A673 (cell line): Measurements from ENCODE around the gene MAPKAPK2. TPM values are rescaled to one million over a fixed set of nuclear protein-coding genes. Genes with fewer than 3 reads are reported as not detected.

Experiments used
- BruUV-seq: library from RNA; stranded (reverse); fragments of 400-500 nt; replicated peaks from 2 replicates; lab custom pipeline; 2021; lab: Mats Ljungman, UMichigan
- CTCF ChIA-PET: fragments of 300-600 bp; sonication (Branson Sonifier 250); formaldehyde crosslinking; loops from one replicate; lab custom pipeline; 2022; ENCODE audit warnings: antibody characterized with exemption; lab: Charles Lee
- POLR2A ChIA-PET: fragments of 300-600 bp; sonication (Branson Sonifier 250); formaldehyde crosslinking; loops from one replicate; lab custom pipeline; 2022; ENCODE audit warnings: antibody characterized with exemption; ENCODE audit not compliant: low non-redundant PET; lab: Charles Lee
- DNase-seq: peaks from one replicate; pipeline ENCODE4 v3.0.0-alpha.2; 2015; ENCODE audit warnings: low spot score
- H3K27ac ChIP-seq: fragments of 200-600 bp; sonication (generic); 2 replicates; pipeline ENCODE4 v1.5.1; 2016; ENCODE audit warnings: mixed run types, low read depth, mild to moderate bottlenecking, mixed read lengths, antibody characterized with exemption, low read length; ENCODE audit not compliant: poor library complexity, severe bottlenecking
- H3K27me3 ChIP-seq: fragments of 200-600 bp; sonication (generic); replicated peaks from 2 replicates; pipeline ENCODE4 v1.6.1; 2017; ENCODE audit warnings: mixed run types, low read depth, mild to moderate bottlenecking, mixed read lengths, antibody characterized with exemption, low read length; ENCODE audit not compliant: insufficient read depth, poor library complexity
- H3K36me3 ChIP-seq: fragments of 200-600 bp; sonication (generic); 2 replicates; pipeline ENCODE4 v1.6.1; 2016; ENCODE audit warnings: mixed run types, mild to moderate bottlenecking, mixed read lengths, antibody characterized with exemption, low read length; ENCODE audit not compliant: insufficient read depth, poor library complexity, severe bottlenecking
- H3K4me1 ChIP-seq: fragments of 200-600 bp; sonication (generic); 2 replicates; pipeline ENCODE4 v1.6.1; 2017; ENCODE audit warnings: mixed run types, mild to moderate bottlenecking, mixed read lengths, antibody characterized with exemption, low read length; ENCODE audit not compliant: insufficient read depth, poor library complexity, severe bottlenecking
- H3K4me3 ChIP-seq: fragments of 200-600 bp; sonication (generic); 2 replicates; pipeline ENCODE4 v1.5.1; 2016; ENCODE audit warnings: low read depth, mixed run types, mild to moderate bottlenecking, mixed read lengths, low read length; ENCODE audit not compliant: poor library complexity, severe bottlenecking
- H3K9me3 ChIP-seq: fragments of 200-600 bp; sonication (generic); 2 replicates; pipeline ENCODE4 v1.6.1; 2016; ENCODE audit warnings: mixed run types, low read depth, mild to moderate bottlenecking, mixed read lengths, antibody characterized with exemption, low read length; ENCODE audit not compliant: poor library complexity, severe bottlenecking
- EZH2 ChIP-seq: fragments of 200-600 bp; sonication (generic); IDR thresholded peaks from 2 replicates; pipeline ENCODE4 v1.6.1; 2017; ENCODE audit warnings: borderline replicate concordance, low read depth, mild to moderate bottlenecking, mixed read lengths, antibody characterized with exemption, low read length; ENCODE audit not compliant: poor library complexity, severe bottlenecking
- intact Hi-C: fragments of 100-400 bp; cut with micrococcal nuclease; formaldehyde crosslinking; loops from one replicate; pipeline ENCODE4 v1.10.0; 2022; ENCODE audit not compliant: unreplicated experiment
- total RNA-seq: library from RNA; stranded (reverse); gene quantifications from 2 replicates; pipeline ENCODE4 v1.2.3, GENCODE V29; 2021
- TF ChIP-seq, protein P1 (sequence below): fragments of 300-800, 200-600 bp; sonication (generic); conservative IDR thresholded peaks from 2 replicates; pipeline ENCODE4 v1.5.1; 2017; ENCODE audit warnings: low read depth, mild to moderate bottlenecking, antibody characterized with exemption, low read length, moderate library complexity, mixed read lengths

Gene MAPKAPK2
- total RNA-seq, 1 experiment from 2014 or later = 39.2 TPM

- peaks cover 4% of the 10 kb centered on the region for H3K36me3 ChIP-seq
- no TSS peak for BruUV-seq
- CTCF ChIA-PET = interaction anchor here (0.9 kb wide), 1 partner anchor 18 kb away, joined by 3 read pairs; the partner anchor contains the start of gene DYRK3
- no peak overlapping the region for H3K4me3 ChIP-seq
- intact Hi-C loops = no loop called here
- H3K27ac ChIP-seq = no peak overlapping the region
- TF ChIP-seq EZH2 = no peak
- TF ChIP-seq, protein P1, sequence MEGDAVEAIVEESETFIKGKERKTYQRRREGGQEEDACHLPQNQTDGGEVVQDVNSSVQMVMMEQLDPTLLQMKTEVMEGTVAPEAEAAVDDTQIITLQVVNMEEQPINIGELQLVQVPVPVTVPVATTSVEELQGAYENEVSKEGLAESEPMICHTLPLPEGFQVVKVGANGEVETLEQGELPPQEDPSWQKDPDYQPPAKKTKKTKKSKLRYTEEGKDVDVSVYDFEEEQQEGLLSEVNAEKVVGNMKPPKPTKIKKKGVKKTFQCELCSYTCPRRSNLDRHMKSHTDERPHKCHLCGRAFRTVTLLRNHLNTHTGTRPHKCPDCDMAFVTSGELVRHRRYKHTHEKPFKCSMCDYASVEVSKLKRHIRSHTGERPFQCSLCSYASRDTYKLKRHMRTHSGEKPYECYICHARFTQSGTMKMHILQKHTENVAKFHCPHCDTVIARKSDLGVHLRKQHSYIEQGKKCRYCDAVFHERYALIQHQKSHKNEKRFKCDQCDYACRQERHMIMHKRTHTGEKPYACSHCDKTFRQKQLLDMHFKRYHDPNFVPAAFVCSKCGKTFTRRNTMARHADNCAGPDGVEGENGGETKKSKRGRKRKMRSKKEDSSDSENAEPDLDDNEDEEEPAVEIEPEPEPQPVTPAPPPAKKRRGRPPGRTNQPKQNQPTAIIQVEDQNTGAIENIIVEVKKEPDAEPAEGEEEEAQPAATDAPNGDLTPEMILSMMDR = no peak
- DNase-seq = no peak
- no peaks in the 10 kb centered on the region for H3K9me3 ChIP-seq
- no peaks in the 10 kb centered on the region for H3K4me1 ChIP-seq
- H3K27me3 ChIP-seq = no peaks in the 10 kb centered on the region
- POLR2A ChIA-PET = no interaction called here
Measured at GRCh38 chr1:206653715-206654459, 30.8 kb upstream of the MAPKAPK2 start.

- intact Hi-C loops = no loop called here
- no peak overlapping the region for H3K27ac ChIP-seq
- no peaks in the 10 kb centered on the region for H3K9me3 ChIP-seq
- ChIA-PET POLR2A (no interaction called here), CTCF (interaction anchor here (0.9 kb wide), 1 partner anchor 19 kb away, joined by 3 read pairs; the partner anchor contains the start of gene DYRK3)
- no TSS peak for BruUV-seq
- TF ChIP-seq EZH2 = no peak
- TF ChIP-seq, protein P1 = no peak
- H3K4me3 ChIP-seq = no peak overlapping the region
- no peaks in the 10 kb centered on the region for H3K36me3 ChIP-seq
- no peak for DNase-seq
- no peaks in the 10 kb centered on the region for H3K27me3 ChIP-seq
- no peaks in the 10 kb centered on the region for H3K4me1 ChIP-seq
Measured at GRCh38 chr1:206654828-206655227, 29.9 kb upstream of the MAPKAPK2 start.

DNA sequence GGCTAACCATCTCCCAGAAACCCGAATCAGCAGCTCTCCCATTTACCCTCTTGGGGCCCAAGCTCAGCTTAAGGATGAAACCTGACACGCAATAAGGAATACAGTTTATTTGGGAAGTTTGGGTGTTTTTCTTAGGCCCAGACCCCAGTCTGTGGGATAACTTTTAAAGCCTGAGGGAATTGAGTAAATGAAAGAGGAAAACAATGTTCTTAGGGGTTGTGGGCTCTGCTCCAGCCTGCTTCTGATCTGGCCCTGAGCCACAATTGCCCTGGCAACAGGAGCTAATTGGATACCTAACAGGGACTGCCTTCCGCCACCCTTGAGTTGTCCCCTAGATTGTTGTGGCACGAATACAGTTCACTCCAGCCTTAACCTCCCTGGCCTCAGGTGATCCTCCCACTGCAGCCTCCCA lies 29.2 kb upstream of the MAPKAPK2 start:
- BruUV-seq = no TSS peak
- TF ChIP-seq EZH2 = no peak
- TF ChIP-seq, protein P1 = no peak
- CTCF ChIA-PET = interaction anchor here (0.7 kb wide), 2 partner anchors 134 to 257 kb away, joined by 3 read pairs; no protein-coding TSS in a partner anchor
- Histone ChIP-seq H3K4me1 (no peaks in the 10 kb centered on the region), H3K36me3 (no peaks in the 10 kb centered on the region), H3K4me3 (no peak overlapping the region), H3K27me3 (no peaks in the 10 kb centered on the region), H3K9me3 (no peaks in the 10 kb centered on the region), H3K27ac (no peak overlapping the region)
- no peak for DNase-seq
- POLR2A ChIA-PET = no interaction called here
- intact Hi-C loops = no loop called here
